ENCODE data around the gene FGFR4.

GRCh38 chr5:177064500-177065277 is 22.0 kb upstream of the FGFR4 start:
- TF ChIP-seq CTCF (IDR thresholded peaks at IDR 0.05): no peak
- no peak for TF ChIP-seq POLR2A (IDR thresholded peaks at IDR 0.05)
- TF ChIP-seq EP300 (IDR thresholded peaks at IDR 0.05): no peak

All from upper lobe of left lung (tissue), 4 donors.